Hepatocyte (in vitro differentiated cells): Measurements from ENCODE around the gene RPL39L. TPM values are rescaled to one million over a fixed set of nuclear protein-coding genes. Genes with fewer than 3 reads are reported as not detected.

Experiments
- DNase-seq: peaks from one replicate; pipeline ENCODE4 v3.0.0-alpha.2; 2016; ENCODE audit warnings: low spot score
- H2AFZ ChIP-seq: fragments of 200-600 bp; sonication (generic); 2 replicates; pipeline ENCODE4 v1.6.0; 2016; ENCODE audit warnings: antibody characterized with exemption, mild to moderate bottlenecking
- H3K27ac ChIP-seq: fragments of 200-600 bp; sonication (generic); 2 replicates; pipeline ENCODE4 v1.5.1; 2016; ENCODE audit warnings: mild to moderate bottlenecking
- H3K27me3 ChIP-seq: fragments of 200-600 bp; sonication (generic); 2 replicates; pipeline ENCODE4 v1.6.1; 2016
- H3K36me3 ChIP-seq: fragments of 200-600 bp; sonication (generic); replicated peaks from 2 replicates; pipeline ENCODE4 v1.5.1; 2016; ENCODE audit warnings: low read depth; ENCODE audit not compliant: insufficient read depth
- H3K4me1 ChIP-seq: fragments of 200-600 bp; sonication (generic); 2 replicates; pipeline ENCODE4 v1.5.1; 2016; ENCODE audit warnings: mild to moderate bottlenecking, moderate library complexity; ENCODE audit not compliant: insufficient read depth
- H3K4me2 ChIP-seq: fragments of 200-600 bp; sonication (generic); 2 replicates; pipeline ENCODE4 v1.6.0; 2016
- H3K4me3 ChIP-seq: fragments of 200-600 bp; sonication (generic); 2 replicates; pipeline ENCODE4 v1.5.1; 2016; ENCODE audit warnings: mild to moderate bottlenecking
- H3K79me2 ChIP-seq: fragments of 200-600 bp; sonication (generic); 2 replicates; pipeline ENCODE4 v1.6.0; 2017; ENCODE audit warnings: mild to moderate bottlenecking
- H3K9me2 ChIP-seq: fragments of 200-600 bp; sonication (generic); replicated peaks from 2 replicates; pipeline ENCODE4 v1.6.0; 2017; ENCODE audit warnings: mild to moderate bottlenecking; ENCODE audit not compliant: insufficient read depth
- H3K9me3 ChIP-seq: fragments of 200-600 bp; sonication (generic); 2 replicates; pipeline ENCODE4 v1.5.1; 2016; ENCODE audit warnings: low read depth, mild to moderate bottlenecking
- H4K20me1 ChIP-seq: fragments of 200-600 bp; sonication (generic); 2 replicates; pipeline ENCODE4 v1.6.0; 2016; ENCODE audit warnings: mild to moderate bottlenecking; ENCODE audit not compliant: insufficient read depth, poor library complexity, severe bottlenecking
- EZH2 ChIP-seq: fragments of 200-600 bp; sonication (generic); IDR thresholded peaks from 2 replicates; pipeline ENCODE4 v1.6.1; 2016; ENCODE audit warnings: antibody characterized with exemption, mild to moderate bottlenecking, borderline replicate concordance
- EZH2phosphoT487 ChIP-seq: fragments of 200-600 bp; sonication (generic); IDR thresholded peaks from one replicate; pipeline ENCODE4 v1.6.1; 2018; ENCODE audit warnings: antibody characterized with exemption, mild to moderate bottlenecking, low read depth, moderate library complexity; ENCODE audit not compliant: unreplicated experiment, severe bottlenecking
- WGBS: methylation state at CpG from one replicate; pipeline ENCODE4 v1.1.6; 2016; ENCODE audit warnings: low lambda C conversion rate; ENCODE audit errors: missing lambda C conversion rate; 5-methylcytosine and 5-hydroxymethylcytosine counted together
- polyA plus RNA-seq: library from polyadenylated mRNA; unstranded; fragments of >200 nt; fragmentation: Nextera tagmentation; extraction: Ambion mirVana; gene quantifications from 2 replicates; pipeline ENCODE4 v1.2.1, GENCODE V29; 2016
- total RNA-seq: library from RNA; depleted of rRNA; stranded (reverse); fragments of >200 nt; gene quantifications from 2 replicates; pipeline ENCODE4 v1.2.3, GENCODE V29; 2014
- TF ChIP-seq, protein P1 (sequence below): fragments of 200-600 bp; sonication (generic); IDR thresholded peaks from 2 replicates; pipeline ENCODE4 v1.5.1; 2016; ENCODE audit warnings: antibody characterized with exemption, mild to moderate bottlenecking; ENCODE audit not compliant: poor library complexity

Gene RPL39L
- total and polyA plus RNA-seq, 2 experiments from 2014 or later, result 9.7 to 11.1 TPM

GRCh38 chr3:187122261-187122660 lies 17.0 kb downstream of the RPL39L start:
- H2AFZ ChIP-seq, result no peak overlapping the region
- no peak overlapping the region for H3K4me3 ChIP-seq
- no peaks in the 10 kb centered on the region for H3K9me2 ChIP-seq
- H3K4me2 ChIP-seq, result no peak overlapping the region
- no peaks in the 10 kb centered on the region for H3K27me3 ChIP-seq
- no peaks in the 10 kb centered on the region for H4K20me1 ChIP-seq
- H3K4me1 ChIP-seq, result no peaks in the 10 kb centered on the region
- H3K36me3 ChIP-seq, result no peaks in the 10 kb centered on the region
- no peak for TF ChIP-seq EZH2
- TF ChIP-seq, protein P1, sequence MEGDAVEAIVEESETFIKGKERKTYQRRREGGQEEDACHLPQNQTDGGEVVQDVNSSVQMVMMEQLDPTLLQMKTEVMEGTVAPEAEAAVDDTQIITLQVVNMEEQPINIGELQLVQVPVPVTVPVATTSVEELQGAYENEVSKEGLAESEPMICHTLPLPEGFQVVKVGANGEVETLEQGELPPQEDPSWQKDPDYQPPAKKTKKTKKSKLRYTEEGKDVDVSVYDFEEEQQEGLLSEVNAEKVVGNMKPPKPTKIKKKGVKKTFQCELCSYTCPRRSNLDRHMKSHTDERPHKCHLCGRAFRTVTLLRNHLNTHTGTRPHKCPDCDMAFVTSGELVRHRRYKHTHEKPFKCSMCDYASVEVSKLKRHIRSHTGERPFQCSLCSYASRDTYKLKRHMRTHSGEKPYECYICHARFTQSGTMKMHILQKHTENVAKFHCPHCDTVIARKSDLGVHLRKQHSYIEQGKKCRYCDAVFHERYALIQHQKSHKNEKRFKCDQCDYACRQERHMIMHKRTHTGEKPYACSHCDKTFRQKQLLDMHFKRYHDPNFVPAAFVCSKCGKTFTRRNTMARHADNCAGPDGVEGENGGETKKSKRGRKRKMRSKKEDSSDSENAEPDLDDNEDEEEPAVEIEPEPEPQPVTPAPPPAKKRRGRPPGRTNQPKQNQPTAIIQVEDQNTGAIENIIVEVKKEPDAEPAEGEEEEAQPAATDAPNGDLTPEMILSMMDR, result no peak
- no peak for TF ChIP-seq EZH2phosphoT487
- WGBS, result 58% methylated on average over 1 of the region's 1 CpG
- H3K9me3 ChIP-seq, result no peaks in the 10 kb centered on the region
- H3K79me2 ChIP-seq, result no peaks in the 10 kb centered on the region
- no peak for DNase-seq
- no peak overlapping the region for H3K27ac ChIP-seq

- WGBS, result 98% methylated on average over 2 of the region's 2 CpGs
- TF ChIP-seq, protein P1, result no peak
- no peak for TF ChIP-seq EZH2
- TF ChIP-seq EZH2phosphoT487, result no peak
- H3K79me2 ChIP-seq, result no peaks in the 10 kb centered on the region
- H3K4me3 ChIP-seq, result no peak overlapping the region
- H3K27me3 ChIP-seq, result no peaks in the 10 kb centered on the region
- no peaks in the 10 kb centered on the region for H4K20me1 ChIP-seq
- H3K4me2 ChIP-seq, result no peak overlapping the region
- no peaks in the 10 kb centered on the region for H3K9me2 ChIP-seq
- no peak for DNase-seq
- H3K9me3 ChIP-seq, result no peaks in the 10 kb centered on the region
- no peak overlapping the region for H2AFZ ChIP-seq
- no peaks in the 10 kb centered on the region for H3K4me1 ChIP-seq
- H3K27ac ChIP-seq, result no peak overlapping the region
- no peaks in the 10 kb centered on the region for H3K36me3 ChIP-seq
These were observed 19.0 kb downstream of the RPL39L start for GRCh38 chr3:187120326-187120725.

GRCh38 chr3:187114511-187114910 lies 24.8 kb downstream of the RPL39L start:
- H4K20me1 ChIP-seq, result no peaks in the 10 kb centered on the region
- WGBS, result 93% methylated on average over 2 of the region's 2 CpGs
- H3K9me2 ChIP-seq, result no peaks in the 10 kb centered on the region
- H3K4me1 ChIP-seq, result no peaks in the 10 kb centered on the region
- TF ChIP-seq, protein P1, result no peak
- TF ChIP-seq EZH2phosphoT487 (no peak), EZH2 (no peak)
- H3K79me2 ChIP-seq, result no peaks in the 10 kb centered on the region
- H3K4me3 ChIP-seq, result no peak overlapping the region
- no peaks in the 10 kb centered on the region for H3K27me3 ChIP-seq
- H3K36me3 ChIP-seq, result no peaks in the 10 kb centered on the region
- H3K9me3 ChIP-seq, result no peaks in the 10 kb centered on the region
- H2AFZ ChIP-seq, result no peak overlapping the region
- H3K4me2 ChIP-seq, result no peak overlapping the region
- H3K27ac ChIP-seq, result no peak overlapping the region
- no peak for DNase-seq
